Large intestine (tissue), 3 donors: ENCODE measurements around the gene PTPRQ. TPM values are rescaled to one million over a fixed set of nuclear protein-coding genes. Genes with fewer than 3 reads are reported as not detected.

Experiments
- DNase-seq, 2 donors: peaks; one replicate each; pipeline versions ENCODE4 v3.0.0 to v3.0.0-alpha.2; 2013
- H3K27ac ChIP-seq: one replicate; pipeline ENCODE4 v1.5.1; 2013; ENCODE audit warnings: low read length
- H3K27me3 ChIP-seq: 2 replicates; pipeline ENCODE4 v1.6.1; 2013; ENCODE audit warnings: low read length; ENCODE audit not compliant: control insufficient read depth, insufficient read depth
- H3K36me3 ChIP-seq: 2 replicates; pipeline ENCODE4 v1.6.1; 2013; ENCODE audit warnings: low read length; ENCODE audit not compliant: control insufficient read depth, insufficient read depth
- H3K4me1 ChIP-seq: one replicate; pipeline ENCODE4 v1.6.1; 2013; ENCODE audit warnings: low read length; ENCODE audit not compliant: control insufficient read depth, insufficient read depth
- H3K4me3 ChIP-seq: one replicate; pipeline ENCODE4 v1.5.1; 2013; ENCODE audit warnings: low read length
- H3K9me3 ChIP-seq: one replicate; pipeline ENCODE4 v1.6.1; 2013; ENCODE audit warnings: mild to moderate bottlenecking, low read depth, low read length, moderate library complexity; ENCODE audit not compliant: control insufficient read depth
- WGBS: methylation state at CpG from one replicate; pipeline ENCODE4 v1.1.5; 2013; ENCODE audit warnings: low lambda C conversion rate; ENCODE audit not compliant: insufficient coverage; 5-methylcytosine and 5-hydroxymethylcytosine counted together
- polyA plus RNA-seq: library from polyadenylated mRNA; unstranded; fragments of 120-200 nt; gene quantifications from one replicate; pipeline ENCODE4 v1.2.1, GENCODE V29; 2013

Gene PTPRQ
- polyA plus RNA-seq, 1 donor: 1.1 TPM

GRCh38 chr12:80553316-80553715 lies 109.3 kb downstream of the PTPRQ start:
- Histone ChIP-seq H3K4me3 (no peak overlapping the region), H3K27ac (no peak overlapping the region), H3K36me3 (no peaks in the 10 kb centered on the region), H3K4me1 (no peaks in the 10 kb centered on the region), H3K27me3 (no peaks in the 10 kb centered on the region), H3K9me3 (no peaks in the 10 kb centered on the region)
- WGBS: no CpG with 5 or more reads among the region's 3 CpGs
- no peak for DNase-seq

- no peak for DNase-seq
- Histone ChIP-seq H3K4me1 (no peaks in the 10 kb centered on the region), H3K27ac (no peak overlapping the region), H3K27me3 (no peaks in the 10 kb centered on the region), H3K9me3 (no peaks in the 10 kb centered on the region), H3K4me3 (no peak overlapping the region), H3K36me3 (no peaks in the 10 kb centered on the region)
- WGBS: 100% methylated on average over 1 of the region's 1 CpG
Observed at GRCh38 chr12:80556566-80556965, 112.5 kb downstream of the PTPRQ start.

GRCh38 chr12:80559766-80560165 lies 115.7 kb downstream of the PTPRQ start:
- H3K4me1 ChIP-seq: no peaks in the 10 kb centered on the region
- no peak for DNase-seq
- H3K36me3 ChIP-seq: no peaks in the 10 kb centered on the region
- H3K9me3 ChIP-seq: no peaks in the 10 kb centered on the region
- no peak overlapping the region for H3K4me3 ChIP-seq
- no peaks in the 10 kb centered on the region for H3K27me3 ChIP-seq
- WGBS: no CpG with 5 or more reads among the region's 1 CpG
- no peak overlapping the region for H3K27ac ChIP-seq

- Histone ChIP-seq H3K4me3 (no peak overlapping the region), H3K27me3 (no peaks in the 10 kb centered on the region), H3K4me1 (no peaks in the 10 kb centered on the region), H3K27ac (no peak overlapping the region), H3K9me3 (no peaks in the 10 kb centered on the region), H3K36me3 (no peaks in the 10 kb centered on the region)
- DNase-seq: peak in 1 of 2 donors; percentile 4
- 50% methylated on average over 1 of the region's 2 CpGs for WGBS
Observed at GRCh38 chr12:80565271-80565670, 121.2 kb downstream of the PTPRQ start.

GRCh38 chr12:80567401-80567800 lies 123.4 kb downstream of the PTPRQ start:
- Histone ChIP-seq H3K9me3 (no peaks in the 10 kb centered on the region), H3K4me3 (no peak overlapping the region), H3K27ac (no peak overlapping the region), H3K27me3 (no peaks in the 10 kb centered on the region), H3K36me3 (no peaks in the 10 kb centered on the region), H3K4me1 (no peaks in the 10 kb centered on the region)
- DNase-seq: no peak

GRCh38 chr12:80576641-80577418 lies 132.8 kb downstream of the PTPRQ start:
- no peaks in the 10 kb centered on the region for H3K27me3 ChIP-seq
- WGBS: no CpG with 5 or more reads among the region's 3 CpGs
- H3K4me1 ChIP-seq: no peaks in the 10 kb centered on the region
- no peak overlapping the region for H3K27ac ChIP-seq
- no peak overlapping the region for H3K4me3 ChIP-seq
- no peak for DNase-seq
- no peaks in the 10 kb centered on the region for H3K9me3 ChIP-seq
- no peaks in the 10 kb centered on the region for H3K36me3 ChIP-seq

- H3K27ac ChIP-seq: no peak overlapping the region
- WGBS: 100% methylated on average over 1 of the region's 1 CpG
- no peak overlapping the region for H3K4me3 ChIP-seq
Observed at GRCh38 chr12:80580254-80580653, 136.2 kb downstream of the PTPRQ start.

GRCh38 chr12:80581783-80582182 lies 137.7 kb downstream of the PTPRQ start:
- Histone ChIP-seq H3K9me3 (no peaks in the 10 kb centered on the region), H3K4me1 (no peaks in the 10 kb centered on the region), H3K27ac (no peak overlapping the region), H3K4me3 (no peak overlapping the region), H3K27me3 (no peaks in the 10 kb centered on the region), H3K36me3 (no peaks in the 10 kb centered on the region)
- 100% methylated on average over 1 of the region's 2 CpGs for WGBS
- no peak for DNase-seq

More at GRCh38 chr12:80580254-80580653, 136.2 kb downstream of the PTPRQ start:
- Histone ChIP-seq H3K4me1 (no peaks in the 10 kb centered on the region), H3K9me3 (no peaks in the 10 kb centered on the region), H3K36me3 (no peaks in the 10 kb centered on the region), H3K27me3 (no peaks in the 10 kb centered on the region)
- no peak for DNase-seq

GRCh38 chr12:80582431-80582830 lies 138.4 kb downstream of the PTPRQ start:
- Histone ChIP-seq H3K27ac (no peak overlapping the region), H3K27me3 (no peaks in the 10 kb centered on the region), H3K4me1 (no peaks in the 10 kb centered on the region), H3K36me3 (no peaks in the 10 kb centered on the region), H3K4me3 (no peak overlapping the region), H3K9me3 (no peaks in the 10 kb centered on the region)
- WGBS: 88% methylated on average over 1 of the region's 2 CpGs
- DNase-seq: no peak

- H3K4me3 ChIP-seq: no peak overlapping the region
- no peak for DNase-seq
- H3K36me3 ChIP-seq: no peaks in the 10 kb centered on the region
Observed at GRCh38 chr12:80589077-80589476, 145.0 kb downstream of the PTPRQ start.

GRCh38 chr12:80590085-80590484 lies 146.1 kb downstream of the PTPRQ start:
- WGBS: no CpG with 5 or more reads among the region's 4 CpGs
- no peak for DNase-seq
- Histone ChIP-seq H3K4me1 (no peaks in the 10 kb centered on the region), H3K9me3 (no peaks in the 10 kb centered on the region), H3K36me3 (no peaks in the 10 kb centered on the region), H3K27me3 (no peaks in the 10 kb centered on the region), H3K4me3 (no peak overlapping the region), H3K27ac (no peak overlapping the region)

More at GRCh38 chr12:80589077-80589476, 145.0 kb downstream of the PTPRQ start:
- Histone ChIP-seq H3K4me1 (no peaks in the 10 kb centered on the region), H3K27me3 (no peaks in the 10 kb centered on the region), H3K27ac (no peak overlapping the region), H3K9me3 (no peaks in the 10 kb centered on the region)
